DMS53 treated with DMSO at 0.1 percent for 48 hours (cell line): Measurements from ENCODE around the gene EPB41L4B.
A peak's percentile ranks its signal among the peaks of the same experiment; 100 is the strongest.

Source experiments
- DNase-seq: peaks from one replicate; lab custom pipeline; 2025; ENCODE audit not compliant: unreplicated experiment; lab: John Stamatoyannopoulos, UW

EPB41L4B gene

DNA sequence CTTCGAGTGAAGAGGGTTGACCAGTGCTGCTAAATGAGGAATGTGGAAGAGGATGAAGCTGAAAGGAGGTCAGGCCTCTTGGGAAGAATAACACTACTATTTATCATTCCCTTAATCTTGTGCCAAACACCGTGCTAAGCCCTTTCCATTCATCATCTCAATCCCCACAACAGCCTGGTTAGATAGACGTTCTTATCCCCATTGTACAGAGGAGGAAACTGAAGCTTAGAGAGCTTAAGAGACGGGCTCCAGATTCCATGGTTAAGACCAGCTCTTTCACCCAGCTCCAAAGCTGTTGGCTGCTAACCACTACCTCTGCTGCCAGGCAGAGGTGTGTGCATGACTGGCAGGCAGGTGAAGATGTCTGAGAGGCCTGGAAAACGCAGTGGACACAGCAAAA lies 868 bp upstream of the EPB41L4B start:
- no peak for DNase-seq

DNA sequence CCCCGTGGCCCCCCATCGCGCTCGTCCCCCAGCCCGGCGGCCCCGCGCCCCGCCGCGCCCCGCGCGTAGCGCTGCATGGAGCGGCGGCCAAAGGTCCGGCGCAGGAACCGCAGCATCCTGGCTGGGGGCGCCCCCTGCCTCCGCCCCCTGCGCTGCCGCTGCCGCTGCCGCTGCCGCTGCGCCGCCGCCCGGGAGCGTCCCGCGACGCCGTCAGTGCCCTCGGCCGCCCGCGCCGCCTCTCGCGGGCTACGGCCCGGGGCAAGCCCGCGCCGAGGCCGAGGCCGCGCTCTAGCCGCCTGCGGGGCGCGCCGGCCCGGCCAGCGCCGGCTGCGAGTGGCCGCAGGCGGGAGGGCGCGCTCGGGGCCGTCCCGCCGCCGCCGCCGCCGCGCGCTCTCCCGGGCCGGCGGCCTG lies 523 bp downstream of the EPB41L4B start:
- DNase-seq = peak; percentile 3

DNA sequence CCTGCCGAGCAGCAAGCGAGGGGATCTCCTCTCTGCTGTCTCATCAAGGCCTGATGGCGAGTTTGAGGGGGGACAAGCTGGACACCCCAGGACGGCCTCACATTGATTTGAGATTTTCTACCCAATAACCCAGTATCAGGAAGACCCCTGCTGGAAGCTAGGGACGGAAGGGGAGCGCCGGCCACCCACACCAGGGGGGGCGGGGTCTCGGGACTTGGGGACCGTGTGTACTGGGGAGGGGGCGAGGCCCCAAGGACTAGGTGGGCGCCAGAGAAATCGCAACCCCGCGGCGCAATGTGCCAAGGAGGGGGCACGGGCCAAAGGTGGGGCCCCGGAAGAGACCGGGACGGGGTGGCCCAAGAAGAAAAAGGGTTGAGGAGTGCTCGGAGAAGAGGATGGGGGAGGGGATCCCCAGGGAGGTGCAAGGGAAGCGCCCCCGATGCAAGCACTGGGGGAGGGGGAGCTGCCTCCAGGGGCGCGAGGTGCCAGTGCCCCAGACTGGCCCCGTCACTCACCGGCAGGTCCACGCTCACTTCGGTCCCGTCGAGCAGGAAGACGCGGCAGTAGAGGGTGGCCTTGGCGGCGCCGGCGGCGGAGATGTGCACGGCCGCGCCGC lies 1.1 kb downstream of the EPB41L4B start:
- no peak for DNase-seq

DNA sequence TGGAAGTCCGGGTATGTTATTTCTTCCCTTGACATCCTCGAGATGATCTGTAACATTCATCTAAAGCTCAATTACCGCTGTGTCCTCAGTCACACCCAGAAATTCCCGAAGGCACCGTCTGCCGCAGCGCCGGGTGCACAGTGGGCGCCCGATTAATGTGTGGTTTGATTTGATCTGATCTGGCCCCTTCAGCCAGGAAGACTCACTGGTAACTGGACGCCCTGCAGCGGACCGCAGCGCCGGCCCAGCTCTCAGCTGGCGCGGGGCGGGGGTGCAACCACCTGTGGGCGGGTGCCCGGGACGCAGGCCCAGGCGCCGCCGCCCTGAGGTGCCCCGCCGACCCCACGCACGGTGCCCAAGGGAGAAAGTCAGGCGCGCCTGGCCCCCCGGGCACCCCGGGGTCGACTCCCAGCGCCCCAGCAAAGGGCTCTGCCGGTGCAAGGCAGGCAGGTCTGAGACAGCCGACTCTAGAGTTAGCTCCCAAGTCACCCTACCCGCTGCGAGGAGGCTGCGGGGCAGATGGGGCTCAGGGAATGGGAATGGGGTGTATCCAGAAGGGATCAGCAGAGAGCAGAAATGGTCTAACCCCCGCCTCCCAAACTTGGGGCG lies 1.7 kb downstream of the EPB41L4B start:
- DNase-seq = peak; percentile 3

DNA sequence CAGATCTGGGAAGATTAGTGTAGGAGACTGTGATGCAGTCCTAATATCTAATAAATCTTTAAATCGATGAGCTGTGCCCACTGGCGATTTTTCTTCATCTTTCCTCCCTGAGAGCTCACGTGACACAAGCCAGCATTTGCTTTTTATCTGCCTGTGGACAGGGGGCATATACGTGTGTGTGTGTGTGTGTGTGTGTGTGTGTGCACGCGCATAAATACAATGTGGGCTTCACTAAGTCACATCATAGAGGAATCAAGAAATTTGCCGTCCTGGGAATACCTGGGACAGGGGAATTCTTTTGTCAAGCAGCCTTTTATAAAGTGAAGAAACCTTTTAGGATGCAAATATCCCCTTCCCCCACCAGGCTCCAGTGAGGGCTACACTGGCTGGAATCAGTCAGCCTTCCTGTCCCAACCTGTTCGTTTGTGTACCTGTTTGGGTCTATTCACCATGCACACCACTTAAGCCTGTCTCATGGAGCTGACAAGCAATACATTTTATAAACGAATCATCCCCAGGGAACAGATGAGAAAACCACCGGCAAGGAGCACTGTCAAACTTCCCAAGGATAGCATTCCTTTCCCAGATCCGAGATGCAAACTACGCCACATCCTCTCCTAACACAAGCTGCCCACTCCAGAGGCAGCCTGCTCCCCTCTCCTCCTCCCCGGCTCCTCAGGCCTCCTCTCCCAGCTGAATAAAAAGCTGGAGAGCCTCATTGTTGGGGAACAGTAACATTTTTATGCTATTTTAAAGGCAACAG lies 2.7 kb downstream of the EPB41L4B start:
- no peak for DNase-seq

DNA sequence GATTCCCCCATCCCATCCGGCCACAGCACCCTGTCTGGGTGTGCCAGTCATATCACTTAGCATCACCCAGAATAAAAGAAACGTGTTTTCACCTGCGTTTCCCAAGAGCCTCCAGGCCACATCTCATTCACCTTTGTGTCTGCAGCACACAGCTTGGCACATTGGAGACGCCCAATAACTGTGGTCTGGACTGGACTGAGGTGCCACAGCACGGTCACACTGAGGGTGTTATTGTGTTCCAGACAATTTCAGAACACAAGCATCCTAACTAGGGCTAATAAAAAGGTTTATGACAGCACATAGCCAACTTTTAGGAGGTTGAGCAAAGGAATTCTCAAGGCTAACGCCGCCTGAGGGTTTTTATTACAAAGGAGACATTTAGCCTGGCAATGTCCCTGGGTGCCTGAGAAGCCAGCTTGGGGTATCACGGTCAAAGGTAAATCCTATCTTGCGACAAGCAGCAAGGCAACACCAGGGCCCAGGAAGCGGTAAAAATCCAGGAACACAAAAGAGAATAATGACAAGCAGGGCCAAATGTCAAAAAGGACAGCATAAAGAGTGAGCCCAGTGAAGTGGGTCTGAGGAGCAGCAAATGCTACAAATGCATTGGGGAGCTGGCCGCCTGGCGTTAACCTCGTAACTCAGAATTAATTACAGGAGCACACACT lies 3.4 kb downstream of the EPB41L4B start:
- no peak for DNase-seq

DNA sequence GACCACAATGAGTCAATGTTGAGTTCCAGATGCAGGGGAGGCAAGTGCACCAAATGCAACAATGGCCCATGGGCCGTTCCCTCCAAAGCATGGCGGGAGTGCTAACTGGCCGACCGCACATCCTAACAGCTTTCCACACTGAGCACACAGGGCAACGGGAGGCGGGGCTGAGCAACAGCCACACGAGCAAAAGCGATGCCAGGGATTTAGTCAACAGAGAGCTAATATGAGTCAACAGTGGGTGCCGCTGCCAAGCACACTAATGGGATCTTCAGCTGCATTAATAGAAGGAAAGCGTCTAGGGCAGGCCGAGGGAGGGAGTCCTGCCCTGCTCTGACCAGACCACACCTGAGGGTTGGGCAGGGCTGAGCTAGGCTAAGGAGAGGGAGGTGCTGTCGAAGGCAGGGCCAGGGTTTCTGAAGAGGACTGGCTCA lies 4.6 kb downstream of the EPB41L4B start:
- DNase-seq = peak; percentile 89

DNA sequence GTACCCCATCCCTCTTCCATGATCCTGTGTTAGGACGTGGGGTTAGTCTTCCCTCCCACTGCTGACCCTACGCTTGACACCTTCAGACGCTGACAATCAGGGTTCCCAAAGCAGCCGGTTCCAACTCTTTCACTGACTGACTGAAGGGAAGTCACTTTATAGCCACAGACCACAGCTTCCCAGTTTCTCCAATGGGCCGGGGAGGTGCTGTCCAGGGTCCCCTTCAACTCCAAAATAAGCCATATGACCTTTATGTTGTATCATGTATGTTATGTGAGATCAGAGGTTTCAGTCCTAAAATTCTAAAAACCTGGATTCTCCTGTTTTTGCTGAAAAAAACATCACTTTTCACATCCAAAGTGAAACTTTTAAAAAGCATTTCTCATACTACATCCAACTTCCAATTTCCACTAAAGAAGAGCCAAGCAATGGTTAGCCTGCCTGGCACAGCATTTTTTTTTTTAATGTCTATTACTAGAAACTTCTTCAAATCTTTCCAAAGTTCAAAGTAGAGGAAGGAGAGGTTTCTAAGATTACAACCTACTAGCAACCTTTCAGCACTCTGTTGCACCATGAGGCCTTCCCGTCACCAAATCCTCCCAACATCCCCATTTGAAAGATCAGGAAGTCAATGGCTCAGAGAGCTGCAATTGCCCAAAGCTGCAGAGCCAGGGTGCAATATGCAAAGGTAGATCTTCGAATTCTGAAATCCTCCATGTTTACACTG lies 5.2 kb downstream of the EPB41L4B start:
- no peak for DNase-seq

DNA sequence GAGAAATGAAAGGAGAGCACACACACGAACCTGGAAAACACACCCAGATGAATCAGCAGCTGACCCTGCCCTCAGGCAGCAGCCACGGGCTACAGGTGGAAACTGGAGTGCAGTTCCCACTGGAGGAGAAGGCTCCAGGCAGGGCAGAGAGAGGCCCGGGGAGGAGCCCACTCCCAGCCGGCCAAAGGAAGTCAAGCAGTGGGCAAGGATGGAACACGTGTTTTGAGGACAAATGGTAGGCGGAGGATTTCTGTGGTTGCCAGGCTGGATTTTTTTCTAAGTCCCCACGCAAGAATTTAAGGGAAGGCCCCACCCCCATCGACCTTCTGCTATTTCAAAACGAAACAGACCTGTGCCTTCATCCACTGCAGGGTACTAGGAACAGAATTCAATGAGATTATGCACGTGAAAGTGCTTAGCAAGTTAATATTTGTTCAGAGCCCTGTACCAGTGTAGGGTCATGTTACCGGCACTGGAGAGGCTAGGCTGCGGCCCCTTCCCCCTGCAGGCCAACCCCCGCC lies 6.8 kb downstream of the EPB41L4B start:
- DNase-seq = no peak

DNA sequence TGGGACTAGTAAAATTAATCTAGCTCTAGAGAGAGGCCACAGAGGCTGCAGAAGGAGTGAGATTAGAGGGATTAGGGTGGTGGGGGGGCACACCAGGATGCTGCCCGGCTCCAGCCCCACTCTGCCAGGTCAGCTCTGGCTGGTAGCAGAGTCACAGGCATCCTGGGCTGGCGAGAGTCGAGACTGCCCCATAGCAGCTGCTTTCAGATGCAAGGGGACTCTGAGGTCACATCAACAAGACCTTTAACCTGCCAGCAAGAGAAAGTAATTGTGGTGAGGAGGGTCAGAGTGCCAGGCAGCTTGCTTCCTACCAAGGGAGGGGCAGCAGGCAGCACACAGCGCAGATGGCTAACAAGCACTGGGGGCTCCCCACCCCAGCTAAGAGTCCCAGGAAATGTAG lies 7.5 kb downstream of the EPB41L4B start:
- no peak for DNase-seq

DNA sequence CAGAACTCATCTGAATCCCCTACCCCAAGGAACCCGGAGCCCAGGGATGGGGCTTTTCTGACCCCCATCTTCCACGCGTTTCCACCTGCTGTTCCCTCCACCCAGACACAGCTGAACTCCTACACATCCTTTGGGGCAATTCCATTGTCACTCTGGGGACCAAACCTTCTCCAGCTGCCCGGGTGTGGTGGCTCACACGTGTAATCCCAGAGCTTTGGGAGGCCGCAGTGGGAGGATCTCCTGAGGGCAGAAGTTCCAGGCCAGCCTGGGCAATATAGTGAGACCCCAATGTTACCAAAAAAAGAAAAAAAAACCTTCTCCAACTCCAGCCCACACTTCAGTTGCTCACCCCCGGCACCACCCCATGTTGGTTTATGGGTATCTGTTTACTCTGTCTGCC lies 8.1 kb downstream of the EPB41L4B start:
- no peak for DNase-seq

DNA sequence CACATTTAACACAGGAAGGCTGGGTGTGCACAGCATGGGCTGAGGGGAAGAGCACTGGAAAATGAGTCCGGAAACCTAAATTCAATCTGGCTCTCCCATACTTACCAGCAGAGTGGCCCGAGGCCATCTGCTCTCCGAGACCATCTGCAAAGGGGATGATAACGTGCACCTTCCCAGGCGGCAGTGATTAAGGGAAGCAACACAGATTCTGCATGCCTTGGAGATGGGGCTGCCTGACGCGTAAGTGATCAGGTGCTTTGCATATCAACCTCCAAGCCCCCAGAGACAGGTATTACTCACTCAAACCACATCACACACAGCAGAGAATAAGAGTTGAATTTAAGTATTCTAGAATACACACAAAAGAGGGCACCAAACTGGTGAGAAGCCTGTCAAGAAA lies 9.1 kb downstream of the EPB41L4B start:
- no peak for DNase-seq

DNA sequence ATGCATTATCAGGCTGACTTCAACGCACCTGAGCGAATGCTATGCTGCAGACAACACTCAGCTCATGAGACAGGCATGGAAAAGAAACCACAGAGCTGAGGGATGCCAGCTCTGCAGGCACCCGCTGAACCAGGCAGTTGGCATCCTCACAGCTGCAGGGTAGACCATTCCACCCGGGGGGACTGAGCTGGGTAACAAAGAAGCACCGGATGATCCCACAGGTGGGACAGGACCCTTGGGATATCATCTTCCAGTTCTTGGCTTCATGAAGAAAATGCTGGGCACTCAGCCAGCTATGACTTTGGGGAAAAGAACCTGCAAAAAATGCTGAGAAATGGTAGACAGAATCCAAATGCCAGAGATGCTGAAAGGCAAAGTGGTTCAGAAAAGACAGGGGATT lies 9.6 kb downstream of the EPB41L4B start:
- DNase-seq = no peak

DNA sequence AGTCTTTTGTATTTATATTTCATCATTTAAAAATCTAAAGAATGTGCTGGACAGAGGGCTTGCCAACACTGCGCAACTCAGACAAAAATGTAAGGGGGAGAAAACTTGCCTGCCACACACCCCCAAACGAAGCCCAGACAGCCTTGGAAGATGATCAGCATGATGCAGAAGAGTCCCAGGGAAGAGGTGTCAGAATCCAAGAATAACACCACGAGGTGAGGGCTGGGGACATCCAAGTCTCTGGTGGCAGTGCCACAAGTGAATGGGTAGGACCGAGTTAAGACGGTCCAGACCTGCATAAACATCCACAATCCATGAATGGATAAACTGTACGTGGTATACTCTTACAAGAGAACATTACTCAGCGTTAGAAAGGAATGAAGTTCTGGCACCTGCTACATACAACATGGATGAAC lies 10.4 kb downstream of the EPB41L4B start:
- DNase-seq = no peak

DNA sequence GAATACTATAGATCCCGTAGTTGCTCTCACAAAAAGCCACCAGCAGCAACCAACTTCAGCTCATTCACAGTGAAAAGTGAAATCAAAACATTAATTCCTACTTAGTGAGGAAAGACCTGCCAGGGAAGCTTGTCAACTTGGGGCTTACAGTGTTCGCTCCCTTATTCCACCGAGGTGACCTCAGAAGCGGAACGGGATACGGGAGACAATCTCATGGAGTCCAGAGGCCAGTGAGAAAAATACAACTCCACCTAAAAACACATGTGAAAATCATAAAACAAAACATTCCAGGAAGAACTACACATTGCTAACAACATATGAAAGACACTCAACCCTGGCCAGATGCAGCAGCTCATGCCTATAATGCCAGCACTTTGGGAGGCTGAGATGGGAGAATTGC lies 11.6 kb downstream of the EPB41L4B start:
- no peak for DNase-seq

DNA sequence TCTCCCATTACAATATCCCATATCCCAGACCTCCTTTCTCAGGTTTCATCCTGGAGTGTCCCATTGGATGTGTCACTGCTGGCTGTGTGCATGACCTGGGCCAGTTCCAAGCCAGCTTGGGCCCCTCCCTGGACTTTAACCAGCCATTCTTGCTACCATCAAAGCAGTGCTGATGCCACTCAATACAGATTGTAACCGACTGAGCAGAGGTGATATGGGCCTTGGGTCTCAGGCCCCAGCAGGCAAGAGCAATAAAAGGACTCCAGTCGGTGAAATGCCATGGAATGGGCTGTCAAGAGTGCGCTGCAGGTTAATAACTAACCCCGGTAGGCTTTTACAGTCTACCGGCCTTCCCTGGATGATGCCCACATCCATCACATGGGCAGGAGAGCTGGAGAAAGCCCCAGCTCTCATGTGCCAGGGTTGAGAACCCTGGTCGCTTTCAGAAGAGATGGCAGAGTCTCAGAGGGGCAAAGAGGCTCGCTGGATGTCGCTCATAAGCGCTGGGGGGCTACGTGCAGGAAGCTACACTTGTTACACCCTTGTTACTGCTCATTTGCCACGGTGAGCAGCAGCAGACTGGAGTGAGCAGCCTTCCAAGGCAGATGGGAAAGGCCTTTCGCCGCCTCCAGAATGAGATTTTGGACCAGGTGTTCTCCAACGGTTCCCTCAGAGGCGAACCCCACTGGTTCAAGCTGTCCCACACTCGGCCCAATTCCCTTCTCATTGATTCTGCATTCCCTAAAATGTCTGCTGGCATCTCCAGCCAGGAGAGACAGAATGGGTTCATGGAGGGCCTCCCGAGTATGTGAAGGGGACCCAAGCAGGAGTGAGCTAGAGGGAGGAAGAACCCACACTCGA lies 13.2 kb downstream of the EPB41L4B start:
- DNase-seq = peak; percentile 48

DNA sequence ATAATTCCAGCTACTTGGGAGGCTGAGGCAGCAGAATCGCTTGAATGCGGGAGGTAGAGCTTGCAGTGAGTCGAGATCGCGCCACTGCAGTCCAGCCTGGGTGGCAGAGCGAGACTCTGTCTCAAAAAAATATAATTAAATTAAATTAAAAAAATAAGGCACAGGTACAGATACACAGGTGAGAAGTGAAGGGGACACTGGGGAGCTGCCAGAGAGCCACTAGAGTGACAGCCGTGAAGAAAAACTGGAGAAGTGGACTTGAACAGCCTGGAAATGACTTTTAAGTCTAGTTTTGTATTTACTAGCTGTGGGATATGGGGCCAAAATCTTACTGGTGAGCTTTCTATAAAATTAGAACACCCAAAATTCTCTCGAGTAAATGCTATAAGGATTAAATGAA lies 15.1 kb downstream of the EPB41L4B start:
- DNase-seq = no peak

DNA sequence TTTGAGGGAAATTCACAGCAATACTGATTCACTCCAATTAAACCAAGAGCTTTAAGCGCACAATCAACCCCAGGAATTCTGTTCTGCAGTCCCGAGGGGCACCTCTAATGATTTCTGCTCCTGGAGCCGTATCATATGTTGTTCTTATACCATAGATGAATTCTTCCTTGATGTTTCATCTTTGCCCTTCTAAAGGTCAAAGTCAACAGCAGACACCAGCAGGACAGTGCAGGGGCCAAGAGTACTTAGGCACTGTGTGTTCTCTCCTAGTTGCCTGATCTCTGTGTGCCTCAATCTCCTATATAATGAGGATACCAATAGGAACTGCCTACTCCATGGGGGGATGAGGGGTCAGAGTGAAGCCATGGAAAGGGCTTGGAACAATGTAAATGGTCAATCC lies 16.5 kb downstream of the EPB41L4B start:
- no peak for DNase-seq

DNA sequence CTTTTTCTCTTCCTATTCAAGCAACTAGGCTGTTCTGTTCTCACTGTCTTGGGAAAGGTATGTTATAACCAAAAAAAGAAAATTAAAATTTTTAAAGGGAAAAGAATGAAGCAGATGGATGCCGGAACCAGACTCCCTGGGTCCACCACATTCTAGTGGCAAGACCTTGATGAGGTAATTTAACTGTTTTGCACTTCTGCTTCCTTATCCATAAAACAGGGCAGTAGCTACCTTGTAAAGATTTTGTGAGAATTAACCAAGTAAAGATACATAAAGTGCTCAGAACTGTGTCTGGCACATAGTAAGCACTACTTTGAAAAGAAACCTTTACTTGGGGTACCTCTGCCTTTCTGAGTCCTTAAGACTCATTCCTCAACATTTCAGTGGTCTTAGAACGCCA lies 17.0 kb downstream of the EPB41L4B start:
- DNase-seq = no peak

DNA sequence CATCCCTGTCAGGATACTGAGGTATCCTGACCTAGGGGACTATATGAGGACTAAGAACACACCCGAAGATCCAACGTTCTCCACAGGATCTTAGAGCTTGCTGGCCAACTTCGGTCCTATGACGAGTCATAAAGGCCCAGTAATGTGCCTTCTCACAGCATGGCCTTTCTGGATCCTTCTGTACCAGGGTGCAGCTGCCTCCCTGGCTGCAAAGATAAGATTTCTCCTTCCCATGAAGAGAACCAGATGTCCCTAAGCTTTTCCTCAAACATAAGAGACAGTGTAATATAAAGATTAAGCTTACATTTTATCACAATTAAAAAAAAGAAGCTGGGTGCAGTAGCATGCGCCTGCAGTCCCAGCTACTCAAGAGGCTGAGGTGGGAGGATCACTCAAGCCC lies 18.3 kb downstream of the EPB41L4B start:
- DNase-seq = no peak
